A549 (cell line): ENCODE data around the gene SEPTIN1.

Experiments used
- CBX2 ChIP-seq: fragments of 200-600 bp; sonication (generic); IDR thresholded peaks from 2 replicates; pipeline ENCODE4 v1.6.1; 2016; ENCODE audit warnings: low read depth, mild to moderate bottlenecking, borderline replicate concordance
- CTCF ChIP-seq: fragments of >200 bp; sonication (Bioruptor Twin); formaldehyde crosslinking; IDR thresholded peaks from 3 replicates; pipeline ENCODE4 v1.5.1; 2016
- EHMT2 ChIP-seq: fragments of 200-600 bp; sonication (generic); IDR thresholded peaks from 2 replicates; pipeline ENCODE4 v1.6.1; 2016; ENCODE audit warnings: antibody characterized with exemption, low read depth, mild to moderate bottlenecking, moderate library complexity
- MAX ChIP-seq: IDR thresholded peaks from 2 replicates; pipeline ENCODE4 v1.6.1; 2012
- POLR2A ChIP-seq: IDR thresholded peaks from 2 replicates; pipeline ENCODE4 v1.6.1; 2012; ENCODE audit warnings: mild to moderate bottlenecking, low read length
- RAD21 ChIP-seq, 2 experiments: fragments of >200 bp in 1 of 2; sonication (Bioruptor Twin) in 1 of 2; formaldehyde crosslinking in 1 of 2; IDR thresholded peaks in 1 of 2; conservative IDR thresholded peaks in 1 of 2; 2 replicates in 1 of 2; 3 replicates in 1 of 2; pipeline ENCODE4 v1.6.1; 2012 to 2018; ENCODE audit warnings: inconsistent platforms in 1 of 2
- REST ChIP-seq: fragments of 200-600 bp; sonication (generic); IDR thresholded peaks from 2 replicates; pipeline ENCODE4 v1.6.1; 2016; ENCODE audit warnings: antibody characterized with exemption, mild to moderate bottlenecking, moderate library complexity

- TF ChIP-seq CTCF, result no peak
- TF ChIP-seq POLR2A, result peak; percentile 31
- no peak for TF ChIP-seq CBX2
- no peak for TF ChIP-seq REST
- TF ChIP-seq RAD21 (conservative IDR thresholded peaks at IDR 0.05 in 1 of 2, IDR thresholded peaks at IDR 0.05 in 1 of 2), result no peak
- no peak; the same call in 1 of the 2 replicates for TF ChIP-seq MAX
- no peak for TF ChIP-seq EHMT2
Observed at GRCh38 chr16:30370456-30371247, 11.7 kb downstream of the SEPTIN1 start, which contains the start of gene TBC1D10B.
